Measurements from ENCODE around the gene PLXNB2. TPM values are rescaled to one million over a fixed set of nuclear protein-coding genes. Genes with fewer than 3 reads are reported as not detected.

The PLXNB2 gene
- total and polyA plus RNA-seq, 11 donors = 35.1 to 139 (median 53.0) TPM

DNA sequence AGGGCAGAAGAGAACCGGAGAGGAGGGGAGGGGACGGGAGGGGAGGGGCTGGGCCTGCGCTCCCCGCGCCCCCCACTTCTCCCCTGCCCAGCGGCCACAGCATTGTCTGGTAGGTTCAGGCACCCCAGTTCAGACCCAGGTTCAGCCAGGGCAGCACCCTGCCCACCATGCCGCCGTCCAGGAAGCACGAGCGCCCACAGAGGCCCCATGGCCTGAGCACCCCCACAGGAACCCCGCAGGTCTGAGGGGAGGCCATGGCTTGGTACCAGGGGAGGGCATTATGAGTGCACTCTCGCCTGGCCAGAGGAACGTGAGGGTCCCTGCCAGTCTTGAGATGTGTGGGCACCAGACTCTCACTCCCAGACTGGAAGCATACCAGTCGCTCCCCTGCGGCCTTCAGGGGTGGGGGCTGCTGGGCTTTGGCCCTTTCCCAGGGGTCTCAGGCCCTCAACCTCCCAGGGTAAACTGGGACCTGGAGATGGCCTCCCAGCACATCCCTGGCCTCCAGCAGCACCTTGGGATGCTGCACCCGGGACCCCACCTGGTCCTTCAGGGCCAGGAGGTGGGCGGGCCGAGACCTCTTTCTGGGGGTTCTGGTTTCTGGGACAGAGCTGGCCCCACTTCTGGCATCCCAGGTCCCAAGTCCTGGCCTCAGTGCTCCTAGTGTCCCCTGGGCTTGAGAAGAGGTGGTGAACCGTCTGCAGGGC lies 597 bp upstream of the PLXNB2 start:
- 18 to 39% (median 28%) methylated on average over 5 to 19 of the region's 19 CpGs for WGBS, 4 donors
- ATAC-seq = no peak
- Histone ChIP-seq H3K4me3 (peak overlapping the region in 8 of 12 donors; percentile 6 to 38 (median 31)), H3K36me3 (no peaks in the 10 kb centered on the region), H3K27ac (peak overlapping the region; percentile 74 to 95 (median 89)), H3K4me1 (peaks cover 17 to 64% (median 51%) of the 10 kb centered on the region in 12 donors), H3K27me3 (no peaks in the 10 kb centered on the region), H3K9me3 (no peaks in the 10 kb centered on the region)
- intact Hi-C loops (cut with DNase I) = loop anchor here in 3 of 10 donors (1.0 to 5.0 kb wide), 3 partner anchors 19 to 36 kb away; partner anchors contain the start of genes MAPK11 (in 2 of the 3) and DENND6B (in 1 of the 3)
- no peak for TF ChIP-seq CTCF (IDR thresholded peaks at IDR 0.05)
- TF ChIP-seq POLR2A (IDR thresholded peaks at IDR 0.05) = no peak
- DNase-seq = peak in 3 of 5 donors; percentile 36 to 54 (median 45)

- peak overlapping the region; percentile 55 to 99 (median 90) for H3K4me3 ChIP-seq
- no peaks in the 10 kb centered on the region for H3K36me3 ChIP-seq
- H3K27ac ChIP-seq = peak overlapping the region; percentile 83 to 98 (median 93)
- ATAC-seq (peak; percentile 20 to 60 (median 53)), DNase-seq (peak; percentile 87 to 90 (median 89))
- intact Hi-C loops (cut with DNase I) = loop anchor here in 3 of 10 donors (2.0 to 5.0 kb wide), 2 partner anchors 29 to 34 kb away; partner anchors contain the start of gene MAPK11 (in 2 of the 3)
- no peaks in the 10 kb centered on the region for H3K9me3 ChIP-seq
- H3K27me3 ChIP-seq = no peaks in the 10 kb centered on the region
- peak in 1 of 12 donors; percentile 9 for TF ChIP-seq CTCF (IDR thresholded peaks at IDR 0.05)
- TF ChIP-seq POLR2A (IDR thresholded peaks at IDR 0.05) = no peak
- WGBS, 4 donors = 1 to 3% (median 2%) methylated on average over 18 to 21 of the region's 21 CpGs
- H3K4me1 ChIP-seq = peaks cover 22 to 81% (median 69%) of the 10 kb centered on the region in 12 donors
Observed at GRCh38 chr22:50305923-50306566, 1.4 kb downstream of the PLXNB2 start.

DNA sequence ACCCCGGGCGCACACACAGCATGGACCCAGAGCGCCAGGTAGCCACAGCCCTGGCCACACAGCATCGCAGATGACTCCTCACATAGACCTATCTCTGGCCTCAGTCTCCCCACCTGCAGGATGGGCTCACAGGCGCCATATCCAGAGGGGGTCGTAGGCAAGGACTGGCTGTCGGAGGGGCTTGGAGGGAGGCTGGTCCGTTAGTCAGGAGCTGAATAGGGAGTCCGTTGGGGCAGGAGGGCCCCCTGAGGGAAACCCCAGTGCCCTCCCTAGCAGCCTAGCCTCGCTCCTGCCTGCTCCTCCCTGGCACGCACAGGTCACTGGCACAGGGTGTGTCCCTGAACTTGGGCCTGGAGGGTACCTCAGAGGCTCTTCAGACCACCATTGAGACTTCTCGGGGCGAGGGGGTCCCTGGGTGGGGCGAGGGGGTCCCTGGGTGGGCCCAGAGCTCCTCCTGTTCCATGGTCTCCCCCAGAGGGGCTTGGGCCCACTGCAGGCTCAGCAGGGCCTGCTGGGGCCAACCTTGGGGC lies 2.0 kb downstream of the PLXNB2 start:
- Histone ChIP-seq H3K36me3 (no peaks in the 10 kb centered on the region), H3K4me1 (peaks cover 22 to 86% (median 75%) of the 10 kb centered on the region in 12 donors), H3K4me3 (peak overlapping the region; percentile 55 to 99 (median 90)), H3K27ac (peak overlapping the region; percentile 83 to 98 (median 93)), H3K9me3 (no peaks in the 10 kb centered on the region), H3K27me3 (no peaks in the 10 kb centered on the region)
- DNase-seq (no peak), ATAC-seq (no peak)
- intact Hi-C loops (cut with DNase I) = loop anchor here in 2 of 10 donors (5.0 kb wide), 1 partner anchor 33 kb away; the partner anchor contains the start of gene MAPK11 (in 2 of the 2)
- no peak for TF ChIP-seq CTCF (IDR thresholded peaks at IDR 0.05)
- no peak for TF ChIP-seq POLR2A (IDR thresholded peaks at IDR 0.05)
- 57 to 79% (median 65%) methylated on average over 4 to 14 of the region's 14 CpGs for WGBS, 4 donors

Data from heart left ventricle (tissue), 16 donors.